GM18498 (cell line): ENCODE data around the gene ALDH3B2.
"Not testable (repeated sequence)": the region's sequence is repeated elsewhere in the genome, so short reads cannot be mapped to it uniquely, and the experiment has no call there.

Experiments used
- ATAC-seq: cut with Tn5 transposase; IDR thresholded peaks from one replicate; pipeline ENCODE4 v1.9.1; 2021; ENCODE audit warnings: mild to moderate bottlenecking, moderate library complexity; ENCODE audit not compliant: unreplicated experiment

ALDH3B2 gene

DNA sequence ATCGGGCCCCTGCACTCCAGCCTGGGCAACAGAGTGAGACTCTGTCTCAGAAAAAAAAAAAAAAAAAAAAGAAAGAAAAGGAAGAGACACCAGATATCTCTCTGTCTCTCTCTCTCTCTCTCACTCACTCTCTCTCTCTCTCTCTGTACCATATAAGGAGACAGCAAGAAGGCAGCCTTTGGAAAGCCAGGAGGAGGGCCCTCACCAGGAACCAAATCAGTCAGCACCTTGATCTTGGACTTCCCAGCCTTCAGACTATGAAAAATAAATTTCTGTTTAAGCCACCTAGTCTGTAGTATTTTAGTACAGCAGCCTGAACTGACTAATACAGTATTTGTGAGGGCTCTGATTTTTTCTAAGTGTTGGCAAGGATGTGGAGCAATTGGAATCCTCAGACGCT lies 13.6 kb upstream of the ALDH3B2 start:
- no peak for ATAC-seq

- ATAC-seq: not testable (repeated sequence)
These were observed 11.4 kb upstream of the ALDH3B2 start for GRCh38 chr11:67685641-67686332.

DNA sequence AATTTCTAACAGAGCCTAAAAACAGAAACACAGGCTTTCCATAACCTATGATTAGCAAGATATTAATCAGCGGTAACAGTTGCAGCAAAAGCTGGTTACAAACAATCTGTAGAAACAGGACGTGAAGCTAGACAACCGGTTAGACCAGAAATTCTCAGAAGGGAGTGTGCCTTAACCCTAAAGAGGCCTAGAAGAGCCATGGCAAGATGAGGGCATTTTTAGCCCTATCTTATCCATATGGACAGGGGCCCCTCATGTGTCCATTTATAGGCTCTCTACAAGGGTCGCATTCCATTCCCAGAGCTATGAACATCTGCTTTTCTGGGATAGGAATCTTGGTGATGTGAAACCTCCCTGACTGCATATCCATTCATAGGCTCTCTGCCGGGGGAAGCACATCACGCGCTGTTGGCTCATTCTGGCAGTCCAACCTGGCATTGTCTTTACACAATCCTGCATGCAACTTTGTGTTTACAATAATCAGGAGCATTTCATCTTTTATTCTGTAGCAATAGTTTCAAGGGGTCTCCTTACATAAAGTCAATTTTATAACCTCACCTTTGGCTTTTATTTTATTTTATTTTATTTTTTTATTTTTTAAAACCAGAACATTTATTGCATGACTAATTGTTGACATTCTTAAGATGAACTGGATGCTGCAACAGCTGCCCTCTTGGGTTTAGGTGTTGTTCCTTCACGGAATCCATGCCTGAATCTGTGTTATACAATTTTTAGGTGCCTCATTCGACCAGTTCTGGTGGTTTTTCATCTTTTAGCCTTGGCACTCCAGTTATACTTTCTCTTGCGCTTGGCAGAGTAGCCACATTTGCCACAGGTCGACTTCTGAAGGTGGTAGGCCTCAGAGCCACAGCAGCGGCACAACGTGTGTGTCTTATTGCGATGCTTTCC lies 8.0 kb upstream of the ALDH3B2 start:
- not testable (repeated sequence) for ATAC-seq

- no peak for ATAC-seq
These were observed 6.5 kb upstream of the ALDH3B2 start for GRCh38 chr11:67680696-67681470.

DNA sequence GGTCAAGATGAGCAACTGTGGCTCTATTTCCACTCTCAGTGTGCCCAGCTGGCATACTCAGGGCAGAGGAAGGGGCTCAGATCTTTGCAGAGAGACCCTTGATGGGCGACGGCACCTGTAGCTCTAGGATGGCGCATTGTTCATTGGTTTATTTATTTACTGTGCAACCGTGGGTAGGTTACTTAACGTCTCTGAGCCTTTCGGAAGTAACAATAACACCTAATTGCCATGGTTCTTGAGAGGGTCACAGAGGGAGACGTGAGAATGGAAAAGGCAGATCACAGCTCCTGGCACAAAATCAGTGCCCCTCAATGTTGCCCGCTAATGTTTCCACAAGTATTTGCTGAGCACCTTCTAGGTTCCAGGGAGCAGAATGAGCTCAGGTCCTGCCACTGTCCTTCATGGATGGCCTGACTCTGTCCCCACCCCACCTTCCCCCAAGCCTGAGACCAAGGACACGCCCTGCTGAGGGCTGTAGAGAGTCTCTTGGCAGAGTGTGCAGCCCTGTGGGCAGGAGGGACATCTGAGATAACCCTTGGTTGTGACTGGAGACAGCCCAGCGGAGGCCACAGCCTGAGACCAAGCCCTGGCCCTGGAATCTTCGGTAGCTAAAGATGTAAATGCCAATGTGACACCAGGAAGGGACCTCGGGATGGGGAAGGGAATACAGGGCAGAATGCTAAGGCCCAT lies 780 bp upstream of the ALDH3B2 start:
- ATAC-seq: no peak

- no peak for ATAC-seq
These were observed 521 bp downstream of the ALDH3B2 start for GRCh38 chr11:67673902-67674301.

- no peak for ATAC-seq
These were observed 1.1 kb downstream of the ALDH3B2 start for GRCh38 chr11:67673358-67673757.

GRCh38 chr11:67671211-67671520 lies 3.3 kb downstream of the ALDH3B2 start:
- ATAC-seq: no peak

- no peak for ATAC-seq
These were observed 3.9 kb downstream of the ALDH3B2 start for GRCh38 chr11:67670316-67671210.

GRCh38 chr11:67668192-67668551 lies 6.3 kb downstream of the ALDH3B2 start:
- ATAC-seq: no peak

DNA sequence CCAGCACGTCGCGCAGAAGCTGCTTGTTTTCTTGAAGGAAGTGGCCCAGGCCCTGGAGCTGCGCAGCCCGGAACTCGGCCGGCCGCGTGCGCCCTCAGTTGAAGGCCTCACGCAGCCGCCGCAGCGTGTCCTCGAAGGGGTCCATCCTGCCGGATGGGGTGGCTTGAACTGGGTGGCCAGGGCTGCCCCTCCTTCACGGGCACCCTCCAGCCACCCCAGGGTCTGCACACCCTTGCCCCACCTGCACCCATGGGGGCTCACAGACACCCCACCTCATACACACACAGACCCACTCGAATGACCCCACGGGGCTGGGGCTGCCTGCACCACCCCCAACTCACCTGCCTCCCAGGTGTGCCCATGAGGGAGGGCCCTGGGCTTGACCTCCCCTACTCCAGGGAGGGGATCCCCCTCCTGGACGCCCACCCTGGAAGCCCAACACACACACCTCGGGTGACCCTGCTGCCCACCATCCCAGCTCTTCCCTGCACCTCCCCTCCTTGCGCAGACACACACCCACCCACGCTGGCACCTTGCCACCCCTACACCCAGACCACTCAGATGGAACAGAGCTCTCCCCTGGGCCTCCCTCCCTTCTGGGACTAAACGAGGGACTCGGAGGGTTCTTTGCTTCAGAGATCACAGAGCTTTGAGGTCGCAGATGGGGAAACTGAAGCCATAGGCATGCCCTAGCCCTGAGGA lies 6.8 kb downstream of the ALDH3B2 start:
- ATAC-seq: no peak

DNA sequence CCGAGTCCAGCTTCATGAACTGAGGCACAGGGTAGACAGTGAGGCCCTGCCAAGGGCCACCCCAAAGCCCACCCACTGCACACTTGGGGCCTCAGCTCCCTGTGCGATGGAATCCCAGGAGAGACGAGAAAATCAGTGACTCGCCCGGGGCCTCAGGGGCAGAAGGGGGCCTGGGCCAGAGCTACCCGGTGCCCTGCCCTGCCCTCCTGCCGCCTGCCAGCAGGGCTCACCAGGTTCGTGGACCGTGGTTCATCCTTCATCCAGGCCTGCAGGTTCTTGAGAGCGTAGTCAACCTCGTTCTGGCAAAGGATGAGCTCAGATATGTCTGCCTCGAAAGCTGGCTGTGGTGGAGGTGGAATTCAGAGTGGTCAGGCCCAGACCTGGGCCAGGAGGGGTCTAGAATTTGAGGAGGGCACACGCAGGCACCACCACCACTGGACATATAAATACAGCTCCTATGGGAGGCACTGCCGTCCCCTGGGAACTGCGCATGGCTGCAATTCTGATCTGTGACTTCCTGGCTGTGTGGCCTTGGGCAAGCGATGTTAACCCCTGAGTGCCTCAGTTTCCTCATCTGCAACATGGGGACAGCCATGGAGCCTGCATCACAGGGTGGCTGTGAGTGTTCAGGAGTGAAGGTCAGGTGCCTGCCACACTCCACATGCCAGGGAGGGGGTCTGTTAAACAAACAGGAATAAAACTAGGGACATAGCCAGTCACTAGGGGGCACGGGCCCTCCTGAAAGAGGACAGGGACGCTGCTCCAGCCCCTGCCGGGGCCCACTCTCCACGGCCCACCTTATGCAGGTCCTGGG lies 7.5 kb downstream of the ALDH3B2 start:
- ATAC-seq: no peak

DNA sequence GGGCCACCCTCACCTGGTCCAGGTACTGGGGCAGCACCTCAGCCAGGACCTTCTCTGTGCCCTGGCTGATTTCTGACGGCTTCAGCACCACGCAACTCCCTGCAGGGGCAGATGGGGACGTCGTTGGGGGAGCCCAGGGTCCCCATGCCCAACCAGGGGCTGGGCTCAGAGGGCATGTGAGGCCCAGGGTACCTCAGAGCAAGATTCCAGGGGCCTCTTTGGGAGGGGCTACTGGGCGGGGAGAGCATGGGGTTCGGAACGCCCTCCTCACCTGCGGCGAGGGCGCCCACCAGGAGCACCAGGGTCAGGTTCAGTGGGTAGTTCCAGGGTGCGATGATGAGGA lies 8.1 kb downstream of the ALDH3B2 start:
- no peak for ATAC-seq

- ATAC-seq: no peak
These were observed 8.7 kb downstream of the ALDH3B2 start for GRCh38 chr11:67665541-67666302.

- ATAC-seq: no peak
These were observed 9.5 kb downstream of the ALDH3B2 start for GRCh38 chr11:67664696-67665540.

DNA sequence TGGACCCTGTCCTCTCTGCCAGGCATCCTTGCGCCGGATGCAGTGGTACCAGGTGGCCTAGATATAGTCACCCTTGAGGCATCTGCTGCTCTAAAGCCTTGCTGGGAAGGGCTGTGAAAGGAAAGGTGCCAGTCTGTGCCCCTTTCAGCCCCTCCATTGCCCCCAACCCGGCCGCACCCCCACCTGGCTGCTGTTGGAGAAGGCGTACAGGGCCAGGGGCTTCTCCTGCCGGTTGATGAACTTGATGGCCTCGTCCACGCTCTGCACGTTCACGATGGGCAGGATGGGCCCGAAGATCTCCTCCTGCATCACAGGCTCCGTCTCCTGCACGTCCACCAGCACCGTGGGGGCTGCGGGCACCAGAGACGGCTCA lies 10.2 kb downstream of the ALDH3B2 start:
- ATAC-seq: no peak

- ATAC-seq: no peak
These were observed 10.8 kb downstream of the ALDH3B2 start for GRCh38 chr11:67663532-67664212.
